Measurements from ENCODE around the gene SERPINA4.

The SERPINA4 gene

GRCh38 chr14:94543449-94544124, 17.7 kb upstream of the SERPINA4 start:
- no peak for DNase-seq

- DNase-seq = no peak
Observed at GRCh38 chr14:94544726-94545125, 16.5 kb upstream of the SERPINA4 start.

GRCh38 chr14:94545131-94545841, 16.0 kb upstream of the SERPINA4 start:
- no peak for DNase-seq

GRCh38 chr14:94547151-94547680, 14.0 kb upstream of the SERPINA4 start:
- no peak for DNase-seq

- DNase-seq = no peak
Observed at GRCh38 chr14:94547726-94548125, 13.5 kb upstream of the SERPINA4 start.

- no peak for DNase-seq
Observed at GRCh38 chr14:94548131-94548998, 12.9 kb upstream of the SERPINA4 start.

GRCh38 chr14:94548999-94549985, 11.9 kb upstream of the SERPINA4 start:
- DNase-seq = no peak

GRCh38 chr14:94550041-94550440, 11.2 kb upstream of the SERPINA4 start:
- no peak for DNase-seq

- DNase-seq = no peak
Observed at GRCh38 chr14:94555991-94556390, 5.3 kb upstream of the SERPINA4 start.

GRCh38 chr14:94557327-94557726, 3.9 kb upstream of the SERPINA4 start:
- DNase-seq = no peak

- no peak for DNase-seq
Observed at GRCh38 chr14:94558842-94559241, 2.4 kb upstream of the SERPINA4 start.

GRCh38 chr14:94559638-94560290, 1.5 kb upstream of the SERPINA4 start:
- no peak for DNase-seq

- no peak for DNase-seq
Observed at GRCh38 chr14:94560291-94560665, 964 bp upstream of the SERPINA4 start.

GRCh38 chr14:94561656-94562010, 391 bp downstream of the SERPINA4 start:
- DNase-seq = no peak

- no peak for DNase-seq
Observed at GRCh38 chr14:94562022-94562421, 780 bp downstream of the SERPINA4 start.

GRCh38 chr14:94562941-94563883, 2.0 kb downstream of the SERPINA4 start:
- DNase-seq = no peak

- DNase-seq = no peak
Observed at GRCh38 chr14:94564381-94564780, 3.1 kb downstream of the SERPINA4 start.

- DNase-seq = no peak
Observed at GRCh38 chr14:94568186-94568585, 6.9 kb downstream of the SERPINA4 start.

- no peak for DNase-seq
Observed at GRCh38 chr14:94569381-94570001, 8.2 kb downstream of the SERPINA4 start.

GRCh38 chr14:94570002-94570400, 8.8 kb downstream of the SERPINA4 start:
- DNase-seq = no peak
